Activated CD8-positive, alpha-beta T cell treated with anti-CD3 and anti-CD28 coated beads for 36 hours (primary cell): ENCODE data around the gene TEK. TPM values are rescaled to one million over a fixed set of nuclear protein-coding genes. Genes with fewer than 3 reads are reported as not detected.

Experiments
- ATAC-seq: fragments of 200-7000 bp; cut with Tn5 transposase; one replicate; pipeline ENCODE4 v1.10.0; 2021; ENCODE audit warnings: mild to moderate bottlenecking, moderate library complexity
- CTCF ChIA-PET: fragments of 350-600 bp; sonication (Branson Sonifier 250); formaldehyde crosslinking; loops from one replicate; lab custom pipeline; 2021; ENCODE audit warnings: antibody characterized with exemption; lab: Charles Lee
- POLR2A ChIA-PET: fragments of 350-600 bp; sonication (Branson Sonifier 250); formaldehyde crosslinking; loops from one replicate; lab custom pipeline; 2021; ENCODE audit warnings: antibody characterized with exemption; lab: Charles Lee
- DNase-seq: peaks from one replicate; pipeline ENCODE4 v3.0.0-alpha.2; 2020
- H3K27ac Mint-ChIP-seq: one replicate; pipeline ENCODE4 v1.8.0; 2021; ENCODE audit warnings: mild to moderate bottlenecking, mixed read lengths
- H3K27me3 Mint-ChIP-seq: one replicate; pipeline ENCODE4 v1.8.0; 2021; ENCODE audit warnings: mixed read lengths
- H3K36me3 Mint-ChIP-seq: one replicate; pipeline ENCODE4 v1.8.0; 2021; ENCODE audit warnings: low read depth, mixed read lengths
- H3K4me1 Mint-ChIP-seq: one replicate; pipeline ENCODE4 v1.8.0; 2021; ENCODE audit warnings: low read depth, mixed read lengths
- H3K4me3 Mint-ChIP-seq: one replicate; pipeline ENCODE4 v1.8.0; 2021; ENCODE audit warnings: mild to moderate bottlenecking, moderate library complexity, mixed read lengths
- H3K9me3 Mint-ChIP-seq: one replicate; pipeline ENCODE4 v1.8.0; 2021; ENCODE audit warnings: mixed read lengths
- CTCF ChIP-seq: fragments of 200-600 bp; IDR thresholded peaks from one replicate; pipeline ENCODE4 v1.8.0; 2022; ENCODE audit warnings: antibody characterized with exemption, mild to moderate bottlenecking
- intact Hi-C: fragments of 100-400 bp; cut with micrococcal nuclease; formaldehyde crosslinking; loops from one replicate; pipeline ENCODE4 v1.10.0; 2022
- total RNA-seq, 2 experiments: library from RNA; stranded (reverse); gene quantifications; one replicate each; pipeline ENCODE4 v1.2.3, GENCODE V29; 2021

The TEK gene
- total RNA-seq, 2 experiments from 2014 or later: not detected

- Mint-ChIP-seq H3K27me3 (no peaks in the 10 kb centered on the region), H3K27ac (no peak overlapping the region), H3K4me1 (peaks cover under 1% of the 10 kb centered on the region), H3K36me3 (no peaks in the 10 kb centered on the region), H3K9me3 (no peaks in the 10 kb centered on the region), H3K4me3 (no peak overlapping the region)
- intact Hi-C loops: no loop called here
- TF ChIP-seq CTCF: no peak
- ATAC-seq: no peak
- ChIA-PET CTCF (no interaction called here), POLR2A (no interaction called here)
- DNase-seq: no peak
Observed at GRCh38 chr9:27189426-27189825, 80.4 kb downstream of the TEK start.

- Mint-ChIP-seq H3K36me3 (no peaks in the 10 kb centered on the region), H3K27me3 (no peaks in the 10 kb centered on the region), H3K4me1 (peaks cover 4% of the 10 kb centered on the region), H3K9me3 (no peaks in the 10 kb centered on the region), H3K27ac (no peak overlapping the region), H3K4me3 (no peak overlapping the region)
- DNase-seq: no peak
- ChIA-PET CTCF (no interaction called here), POLR2A (no interaction called here)
- ATAC-seq: no peak
- TF ChIP-seq CTCF: no peak
- intact Hi-C loops: no loop called here
Observed at GRCh38 chr9:27192291-27192960, 83.4 kb downstream of the TEK start.

- Mint-ChIP-seq H3K27ac (no peak overlapping the region), H3K36me3 (no peaks in the 10 kb centered on the region), H3K4me1 (peaks cover 4% of the 10 kb centered on the region), H3K27me3 (no peaks in the 10 kb centered on the region), H3K9me3 (no peaks in the 10 kb centered on the region), H3K4me3 (no peak overlapping the region)
- TF ChIP-seq CTCF: no peak
- DNase-seq (no peak), ATAC-seq (no peak)
- intact Hi-C loops: no loop called here
- CTCF ChIA-PET: no interaction called here
- POLR2A ChIA-PET: no interaction called here
Observed at GRCh38 chr9:27193886-27194285, 84.9 kb downstream of the TEK start.

GRCh38 chr9:27194401-27195091 is 85.5 kb downstream of the TEK start:
- CTCF ChIA-PET: no interaction called here
- no peak for TF ChIP-seq CTCF
- POLR2A ChIA-PET: no interaction called here
- H3K27ac Mint-ChIP-seq: no peak overlapping the region
- intact Hi-C loops: no loop called here
- H3K27me3 Mint-ChIP-seq: no peaks in the 10 kb centered on the region
- H3K4me1 Mint-ChIP-seq: peaks cover 4% of the 10 kb centered on the region
- no peaks in the 10 kb centered on the region for H3K9me3 Mint-ChIP-seq
- no peaks in the 10 kb centered on the region for H3K36me3 Mint-ChIP-seq
- peak; percentile 62 for ATAC-seq
- H3K4me3 Mint-ChIP-seq: no peak overlapping the region
- DNase-seq: no peak

GRCh38 chr9:27195191-27195590 is 86.2 kb downstream of the TEK start:
- H3K4me1 Mint-ChIP-seq: peaks cover 4% of the 10 kb centered on the region
- ChIA-PET POLR2A (no interaction called here), CTCF (no interaction called here)
- no peak overlapping the region for H3K4me3 Mint-ChIP-seq
- H3K36me3 Mint-ChIP-seq: no peaks in the 10 kb centered on the region
- no peak for ATAC-seq
- no peaks in the 10 kb centered on the region for H3K27me3 Mint-ChIP-seq
- no peak for TF ChIP-seq CTCF
- intact Hi-C loops: no loop called here
- DNase-seq: no peak
- H3K27ac Mint-ChIP-seq: no peak overlapping the region
- H3K9me3 Mint-ChIP-seq: no peaks in the 10 kb centered on the region
